Measurements from ENCODE around the gene LGR4.
A peak's percentile ranks its signal among the peaks of the same experiment; 100 is the strongest.

The LGR4 gene

DNA sequence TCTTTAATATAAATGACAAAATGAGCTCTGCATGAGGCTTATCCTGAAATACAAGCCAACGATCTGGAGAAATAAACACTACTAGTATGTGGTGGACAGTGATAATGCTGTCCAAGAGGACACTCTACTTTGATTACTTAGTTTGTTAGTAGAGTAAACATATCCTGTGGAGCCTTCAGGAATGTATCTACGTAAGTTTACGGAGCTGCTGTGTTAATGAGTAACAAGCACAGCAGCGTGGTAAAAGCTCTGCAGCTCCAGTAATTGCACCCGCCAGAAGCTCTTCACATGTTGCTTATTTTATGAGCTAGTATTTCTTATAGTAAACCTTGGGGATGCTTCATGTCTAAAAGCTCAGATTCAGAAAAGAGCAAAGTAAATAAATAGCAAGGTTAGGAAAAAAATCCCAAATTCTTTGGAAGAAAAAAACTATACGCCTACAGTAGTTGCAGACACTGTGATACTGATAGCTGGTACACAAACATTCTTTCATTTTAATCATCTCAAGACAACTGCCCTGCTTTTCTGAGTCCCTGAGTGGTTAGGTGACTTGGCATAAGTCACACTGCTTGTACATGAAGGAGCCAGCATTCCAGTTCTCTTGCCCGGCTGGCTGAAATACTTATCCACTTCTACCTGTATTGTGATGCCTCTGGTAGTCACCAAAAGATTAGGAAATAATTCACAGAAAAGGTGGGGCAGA, 76.9 kb downstream of the LGR4 start (continued):
- TF ChIP-seq, protein P1, sequence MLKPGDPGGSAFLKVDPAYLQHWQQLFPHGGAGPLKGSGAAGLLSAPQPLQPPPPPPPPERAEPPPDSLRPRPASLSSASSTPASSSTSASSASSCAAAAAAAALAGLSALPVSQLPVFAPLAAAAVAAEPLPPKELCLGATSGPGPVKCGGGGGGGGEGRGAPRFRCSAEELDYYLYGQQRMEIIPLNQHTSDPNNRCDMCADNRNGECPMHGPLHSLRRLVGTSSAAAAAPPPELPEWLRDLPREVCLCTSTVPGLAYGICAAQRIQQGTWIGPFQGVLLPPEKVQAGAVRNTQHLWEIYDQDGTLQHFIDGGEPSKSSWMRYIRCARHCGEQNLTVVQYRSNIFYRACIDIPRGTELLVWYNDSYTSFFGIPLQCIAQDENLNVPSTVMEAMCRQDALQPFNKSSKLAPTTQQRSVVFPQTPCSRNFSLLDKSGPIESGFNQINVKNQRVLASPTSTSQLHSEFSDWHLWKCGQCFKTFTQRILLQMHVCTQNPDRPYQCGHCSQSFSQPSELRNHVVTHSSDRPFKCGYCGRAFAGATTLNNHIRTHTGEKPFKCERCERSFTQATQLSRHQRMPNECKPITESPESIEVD (tag by site-specific recombination; IDR thresholded peaks at IDR 0.05) = peak; percentile 82
- no peak; the same call in 1 of the 2 replicates for TF ChIP-seq ZNF2 (tag by site-specific recombination; IDR thresholded peaks at IDR 0.05)
- TF ChIP-seq ZNF114 (tag by site-specific recombination; IDR thresholded peaks at IDR 0.05) = no peak
- peak; percentile 34; the same call in 1 of the 2 replicates for TF ChIP-seq KLF10 (tag by site-specific recombination; IDR thresholded peaks at IDR 0.05)
- TF ChIP-seq ZNF350 (tag by site-specific recombination; IDR thresholded peaks at IDR 0.05) = no peak
- no peak for TF ChIP-seq EGR2 (tag by site-specific recombination; IDR thresholded peaks at IDR 0.05; ENCODE audit: low read depth)
- peak; percentile 58; the same call in 1 of the 2 replicates for TF ChIP-seq OVOL3 (tag by site-specific recombination; IDR thresholded peaks at IDR 0.05)
- TF ChIP-seq, protein P2, sequence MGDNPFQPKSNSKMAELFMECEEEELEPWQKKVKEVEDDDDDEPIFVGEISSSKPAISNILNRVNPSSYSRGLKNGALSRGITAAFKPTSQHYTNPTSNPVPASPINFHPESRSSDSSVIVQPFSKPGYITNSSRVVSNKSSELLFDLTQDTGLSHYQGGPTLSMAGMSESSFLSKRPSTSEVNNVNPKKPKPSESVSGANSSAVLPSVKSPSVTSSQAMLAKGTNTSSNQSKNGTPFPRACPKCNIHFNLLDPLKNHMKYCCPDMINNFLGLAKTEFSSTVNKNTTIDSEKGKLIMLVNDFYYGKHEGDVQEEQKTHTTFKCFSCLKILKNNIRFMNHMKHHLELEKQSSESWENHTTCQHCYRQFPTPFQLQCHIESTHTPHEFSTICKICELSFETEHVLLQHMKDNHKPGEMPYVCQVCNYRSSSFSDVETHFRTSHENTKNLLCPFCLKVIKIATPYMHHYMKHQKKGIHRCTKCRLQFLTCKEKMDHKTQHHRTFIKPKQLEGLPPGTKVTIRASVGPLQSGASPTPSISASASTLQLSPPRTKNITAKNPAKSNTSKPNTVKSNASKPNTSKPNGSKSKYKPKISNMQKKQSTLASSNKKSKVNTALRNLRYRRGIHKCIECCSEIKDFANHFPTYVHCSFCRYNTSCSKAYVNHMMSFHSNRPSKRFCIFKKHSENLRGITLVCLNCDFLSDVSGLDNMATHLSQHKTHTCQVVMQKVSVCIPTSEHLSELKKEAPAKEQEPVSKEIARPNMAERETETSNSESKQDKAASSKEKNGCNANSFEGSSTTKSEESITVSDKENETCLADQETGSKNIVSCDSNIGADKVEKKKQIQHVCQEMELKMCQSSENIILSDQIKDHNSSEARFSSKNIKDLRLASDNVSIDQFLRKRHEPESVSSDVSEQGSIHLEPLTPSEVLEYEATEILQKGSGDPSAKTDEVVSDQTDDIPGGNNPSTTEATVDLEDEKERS (tag by site-specific recombination; IDR thresholded peaks at IDR 0.05) = no peak
- peak; percentile 87 for TF ChIP-seq IKZF3 (tag by site-specific recombination; IDR thresholded peaks at IDR 0.05)
- no peak for TF ChIP-seq ZNF747 (tag by site-specific recombination; IDR thresholded peaks at IDR 0.05)
- no peak for TF ChIP-seq TCF7L2 (IDR thresholded peaks at IDR 0.05; ENCODE audit: borderline replicate concordance, low read depth, low read length)
- no peak for TF ChIP-seq ZNF155 (tag by site-specific recombination; IDR thresholded peaks at IDR 0.05)
- no peak for TF ChIP-seq ZNF202 (tag by site-specific recombination; IDR thresholded peaks at IDR 0.05; ENCODE audit: borderline replicate concordance)
- TF ChIP-seq SP3 (tag by site-specific recombination; IDR thresholded peaks at IDR 0.05) = no peak
- TF ChIP-seq, protein P3, sequence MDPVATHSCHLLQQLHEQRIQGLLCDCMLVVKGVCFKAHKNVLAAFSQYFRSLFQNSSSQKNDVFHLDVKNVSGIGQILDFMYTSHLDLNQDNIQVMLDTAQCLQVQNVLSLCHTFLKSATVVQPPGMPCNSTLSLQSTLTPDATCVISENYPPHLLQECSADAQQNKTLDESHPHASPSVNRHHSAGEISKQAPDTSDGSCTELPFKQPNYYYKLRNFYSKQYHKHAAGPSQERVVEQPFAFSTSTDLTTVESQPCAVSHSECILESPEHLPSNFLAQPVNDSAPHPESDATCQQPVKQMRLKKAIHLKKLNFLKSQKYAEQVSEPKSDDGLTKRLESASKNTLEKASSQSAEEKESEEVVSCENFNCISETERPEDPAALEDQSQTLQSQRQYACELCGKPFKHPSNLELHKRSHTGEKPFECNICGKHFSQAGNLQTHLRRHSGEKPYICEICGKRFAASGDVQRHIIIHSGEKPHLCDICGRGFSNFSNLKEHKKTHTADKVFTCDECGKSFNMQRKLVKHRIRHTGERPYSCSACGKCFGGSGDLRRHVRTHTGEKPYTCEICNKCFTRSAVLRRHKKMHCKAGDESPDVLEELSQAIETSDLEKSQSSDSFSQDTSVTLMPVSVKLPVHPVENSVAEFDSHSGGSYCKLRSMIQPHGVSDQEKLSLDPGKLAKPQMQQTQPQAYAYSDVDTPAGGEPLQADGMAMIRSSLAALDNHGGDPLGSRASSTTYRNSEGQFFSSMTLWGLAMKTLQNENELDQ (tag by site-specific recombination; IDR thresholded peaks at IDR 0.05; ENCODE audit: low read depth) = no peak
- no peak for TF ChIP-seq ZNF561 (tag by site-specific recombination; IDR thresholded peaks at IDR 0.05; ENCODE audit: borderline replicate concordance)
- TF ChIP-seq, protein P4, sequence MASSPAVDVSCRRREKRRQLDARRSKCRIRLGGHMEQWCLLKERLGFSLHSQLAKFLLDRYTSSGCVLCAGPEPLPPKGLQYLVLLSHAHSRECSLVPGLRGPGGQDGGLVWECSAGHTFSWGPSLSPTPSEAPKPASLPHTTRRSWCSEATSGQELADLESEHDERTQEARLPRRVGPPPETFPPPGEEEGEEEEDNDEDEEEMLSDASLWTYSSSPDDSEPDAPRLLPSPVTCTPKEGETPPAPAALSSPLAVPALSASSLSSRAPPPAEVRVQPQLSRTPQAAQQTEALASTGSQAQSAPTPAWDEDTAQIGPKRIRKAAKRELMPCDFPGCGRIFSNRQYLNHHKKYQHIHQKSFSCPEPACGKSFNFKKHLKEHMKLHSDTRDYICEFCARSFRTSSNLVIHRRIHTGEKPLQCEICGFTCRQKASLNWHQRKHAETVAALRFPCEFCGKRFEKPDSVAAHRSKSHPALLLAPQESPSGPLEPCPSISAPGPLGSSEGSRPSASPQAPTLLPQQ (tag by site-specific recombination; IDR thresholded peaks at IDR 0.05) = no peak
- no peak for TF ChIP-seq ZNF174 (tag by site-specific recombination; IDR thresholded peaks at IDR 0.05)
- peak; percentile 81 for TF ChIP-seq FEZF1 (tag by site-specific recombination; IDR thresholded peaks at IDR 0.05)
- no peak for TF ChIP-seq ZNF473 (tag by site-specific recombination; IDR thresholded peaks at IDR 0.05)
- TF ChIP-seq, protein P5, sequence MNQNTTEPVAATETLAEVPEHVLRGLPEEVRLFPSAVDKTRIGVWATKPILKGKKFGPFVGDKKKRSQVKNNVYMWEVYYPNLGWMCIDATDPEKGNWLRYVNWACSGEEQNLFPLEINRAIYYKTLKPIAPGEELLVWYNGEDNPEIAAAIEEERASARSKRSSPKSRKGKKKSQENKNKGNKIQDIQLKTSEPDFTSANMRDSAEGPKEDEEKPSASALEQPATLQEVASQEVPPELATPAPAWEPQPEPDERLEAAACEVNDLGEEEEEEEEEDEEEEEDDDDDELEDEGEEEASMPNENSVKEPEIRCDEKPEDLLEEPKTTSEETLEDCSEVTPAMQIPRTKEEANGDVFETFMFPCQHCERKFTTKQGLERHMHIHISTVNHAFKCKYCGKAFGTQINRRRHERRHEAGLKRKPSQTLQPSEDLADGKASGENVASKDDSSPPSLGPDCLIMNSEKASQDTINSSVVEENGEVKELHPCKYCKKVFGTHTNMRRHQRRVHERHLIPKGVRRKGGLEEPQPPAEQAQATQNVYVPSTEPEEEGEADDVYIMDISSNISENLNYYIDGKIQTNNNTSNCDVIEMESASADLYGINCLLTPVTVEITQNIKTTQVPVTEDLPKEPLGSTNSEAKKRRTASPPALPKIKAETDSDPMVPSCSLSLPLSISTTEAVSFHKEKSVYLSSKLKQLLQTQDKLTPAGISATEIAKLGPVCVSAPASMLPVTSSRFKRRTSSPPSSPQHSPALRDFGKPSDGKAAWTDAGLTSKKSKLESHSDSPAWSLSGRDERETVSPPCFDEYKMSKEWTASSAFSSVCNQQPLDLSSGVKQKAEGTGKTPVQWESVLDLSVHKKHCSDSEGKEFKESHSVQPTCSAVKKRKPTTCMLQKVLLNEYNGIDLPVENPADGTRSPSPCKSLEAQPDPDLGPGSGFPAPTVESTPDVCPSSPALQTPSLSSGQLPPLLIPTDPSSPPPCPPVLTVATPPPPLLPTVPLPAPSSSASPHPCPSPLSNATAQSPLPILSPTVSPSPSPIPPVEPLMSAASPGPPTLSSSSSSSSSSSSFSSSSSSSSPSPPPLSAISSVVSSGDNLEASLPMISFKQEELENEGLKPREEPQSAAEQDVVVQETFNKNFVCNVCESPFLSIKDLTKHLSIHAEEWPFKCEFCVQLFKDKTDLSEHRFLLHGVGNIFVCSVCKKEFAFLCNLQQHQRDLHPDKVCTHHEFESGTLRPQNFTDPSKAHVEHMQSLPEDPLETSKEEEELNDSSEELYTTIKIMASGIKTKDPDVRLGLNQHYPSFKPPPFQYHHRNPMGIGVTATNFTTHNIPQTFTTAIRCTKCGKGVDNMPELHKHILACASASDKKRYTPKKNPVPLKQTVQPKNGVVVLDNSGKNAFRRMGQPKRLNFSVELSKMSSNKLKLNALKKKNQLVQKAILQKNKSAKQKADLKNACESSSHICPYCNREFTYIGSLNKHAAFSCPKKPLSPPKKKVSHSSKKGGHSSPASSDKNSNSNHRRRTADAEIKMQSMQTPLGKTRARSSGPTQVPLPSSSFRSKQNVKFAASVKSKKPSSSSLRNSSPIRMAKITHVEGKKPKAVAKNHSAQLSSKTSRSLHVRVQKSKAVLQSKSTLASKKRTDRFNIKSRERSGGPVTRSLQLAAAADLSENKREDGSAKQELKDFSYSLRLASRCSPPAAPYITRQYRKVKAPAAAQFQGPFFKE (tag by site-specific recombination; IDR thresholded peaks at IDR 0.05; ENCODE audit: borderline replicate concordance) = no peak
- TF ChIP-seq SP2 (tag by site-specific recombination; IDR thresholded peaks at IDR 0.05) = no peak
- TF ChIP-seq ZBTB21 (tag by site-specific recombination; IDR thresholded peaks at IDR 0.05) = no peak
- TF ChIP-seq ZNF558 (tag by site-specific recombination; IDR thresholded peaks at IDR 0.05) = no peak
